ENCODE data around the gene SSNA1. TPM values are rescaled to one million over a fixed set of nuclear protein-coding genes. Genes with fewer than 3 reads are reported as not detected.

SSNA1 gene
- total RNA-seq, 1 experiment from 2014 or later = 62.3 TPM

GRCh38 chr9:137147793-137148160, 40.7 kb upstream of the SSNA1 start:
- BruUV-seq (replicated peaks) = no TSS peak
- Mint-ChIP-seq H3K9me3 (ENCODE audit: unreplicated experiment) (no peaks in the 10 kb centered on the region), H3K36me3 (ENCODE audit: insufficient read depth, unreplicated experiment) (peaks cover 13% of the 10 kb centered on the region), H3K27ac (ENCODE audit: unreplicated experiment) (no peak overlapping the region), H3K4me3 (ENCODE audit: unreplicated experiment) (no peak overlapping the region), H3K27me3 (ENCODE audit: insufficient read depth, unreplicated experiment) (peaks cover 8% of the 10 kb centered on the region), H3K4me1 (ENCODE audit: low read depth, unreplicated experiment) (no peaks in the 10 kb centered on the region)
- no peaks in the 10 kb centered on the region for H3K9me3 ChIP-seq
- DNase-seq = no peak
- no peaks in the 10 kb centered on the region for H3K4me1 ChIP-seq
- H3K27me3 ChIP-seq (replicated peaks; ENCODE audit: control insufficient read depth, insufficient read depth, low read length) = no peaks in the 10 kb centered on the region
- no peaks in the 10 kb centered on the region for H3K36me3 ChIP-seq (ENCODE audit: control insufficient read depth, insufficient read depth, low read length)
- POLR2A ChIA-PET = no interaction called here
- no peak for TF ChIP-seq CTCF (IDR thresholded peaks at IDR 0.05; ENCODE audit: insufficient read depth in 1 of 2, low read depth in 1 of 2, low read length in 1 of 2, severe bottlenecking in 1 of 2, unreplicated experiment in 1 of 2)
- CTCF ChIA-PET = no interaction called here
- H3K4me3 ChIP-seq (ENCODE audit: low read depth, low read length) = no peak overlapping the region
- intact Hi-C loops (cut with micrococcal nuclease; ENCODE audit: unreplicated experiment) = no loop called here

- CTCF ChIA-PET = no interaction called here
- no peak overlapping the region for H3K4me3 Mint-ChIP-seq (ENCODE audit: unreplicated experiment)
- no peaks in the 10 kb centered on the region for H3K9me3 Mint-ChIP-seq (ENCODE audit: unreplicated experiment)
- H3K4me1 Mint-ChIP-seq (ENCODE audit: low read depth, unreplicated experiment) = no peaks in the 10 kb centered on the region
- Histone ChIP-seq H3K9me3 (no peaks in the 10 kb centered on the region), H3K4me3 (ENCODE audit: low read depth, low read length) (no peak overlapping the region), H3K27me3 (replicated peaks; ENCODE audit: control insufficient read depth, insufficient read depth, low read length) (no peaks in the 10 kb centered on the region), H3K36me3 (ENCODE audit: control insufficient read depth, insufficient read depth, low read length) (no peaks in the 10 kb centered on the region), H3K4me1 (no peaks in the 10 kb centered on the region)
- no peak for TF ChIP-seq CTCF (IDR thresholded peaks at IDR 0.05; ENCODE audit: insufficient read depth in 1 of 2, low read depth in 1 of 2, low read length in 1 of 2, severe bottlenecking in 1 of 2, unreplicated experiment in 1 of 2)
- no peak for DNase-seq
- H3K27me3 Mint-ChIP-seq (ENCODE audit: insufficient read depth, unreplicated experiment) = peaks cover 8% of the 10 kb centered on the region
- H3K36me3 Mint-ChIP-seq (ENCODE audit: insufficient read depth, unreplicated experiment) = peaks cover 13% of the 10 kb centered on the region
- intact Hi-C loops (cut with micrococcal nuclease; ENCODE audit: unreplicated experiment) = no loop called here
- H3K27ac Mint-ChIP-seq (ENCODE audit: unreplicated experiment) = no peak overlapping the region
- POLR2A ChIA-PET = no interaction called here
- no TSS peak for BruUV-seq (replicated peaks)
Observed at GRCh38 chr9:137148242-137148641, 40.2 kb upstream of the SSNA1 start.

GRCh38 chr9:137148661-137149060, 39.8 kb upstream of the SSNA1 start:
- Histone ChIP-seq H3K4me3 (ENCODE audit: low read depth, low read length) (no peak overlapping the region), H3K27me3 (replicated peaks; ENCODE audit: control insufficient read depth, insufficient read depth, low read length) (no peaks in the 10 kb centered on the region), H3K4me1 (no peaks in the 10 kb centered on the region), H3K9me3 (no peaks in the 10 kb centered on the region), H3K36me3 (ENCODE audit: control insufficient read depth, insufficient read depth, low read length) (no peaks in the 10 kb centered on the region)
- no peaks in the 10 kb centered on the region for H3K4me1 Mint-ChIP-seq (ENCODE audit: low read depth, unreplicated experiment)
- BruUV-seq (replicated peaks) = no TSS peak
- H3K36me3 Mint-ChIP-seq (ENCODE audit: insufficient read depth, unreplicated experiment) = peaks cover 13% of the 10 kb centered on the region
- no peak for TF ChIP-seq CTCF (IDR thresholded peaks at IDR 0.05; ENCODE audit: insufficient read depth in 1 of 2, low read depth in 1 of 2, low read length in 1 of 2, severe bottlenecking in 1 of 2, unreplicated experiment in 1 of 2)
- CTCF ChIA-PET = no interaction called here
- H3K9me3 Mint-ChIP-seq (ENCODE audit: unreplicated experiment) = no peaks in the 10 kb centered on the region
- peaks cover 8% of the 10 kb centered on the region for H3K27me3 Mint-ChIP-seq (ENCODE audit: insufficient read depth, unreplicated experiment)
- DNase-seq = no peak
- intact Hi-C loops (cut with micrococcal nuclease; ENCODE audit: unreplicated experiment) = no loop called here
- H3K27ac Mint-ChIP-seq (ENCODE audit: unreplicated experiment) = no peak overlapping the region
- POLR2A ChIA-PET = no interaction called here
- H3K4me3 Mint-ChIP-seq (ENCODE audit: unreplicated experiment) = no peak overlapping the region

Data from Caco-2 (cell line).